MM.1S (cell line): ENCODE measurements around the gene G0S2.

Source experiments
- CTCF ChIP-seq: fragments of 300-600 bp; sonication (generic); IDR thresholded peaks from 2 replicates; pipeline ENCODE4 v1.5.1; 2016; ENCODE audit warnings: antibody characterized with exemption, low read length, mixed read lengths
- EZH2 ChIP-seq: fragments of 300-600 bp; sonication (generic); optimal IDR thresholded peaks from 2 replicates; pipeline ENCODE3; 2017; ENCODE audit warnings: low read depth, mild to moderate bottlenecking, antibody characterized with exemption, low read length, mixed read lengths

GRCh38 chr1:209642816-209643215, 32.4 kb upstream of the G0S2 start:
- TF ChIP-seq CTCF (no peak), EZH2 (no peak)
